ENCODE data around the gene TNFAIP6.

The TNFAIP6 gene

DNA sequence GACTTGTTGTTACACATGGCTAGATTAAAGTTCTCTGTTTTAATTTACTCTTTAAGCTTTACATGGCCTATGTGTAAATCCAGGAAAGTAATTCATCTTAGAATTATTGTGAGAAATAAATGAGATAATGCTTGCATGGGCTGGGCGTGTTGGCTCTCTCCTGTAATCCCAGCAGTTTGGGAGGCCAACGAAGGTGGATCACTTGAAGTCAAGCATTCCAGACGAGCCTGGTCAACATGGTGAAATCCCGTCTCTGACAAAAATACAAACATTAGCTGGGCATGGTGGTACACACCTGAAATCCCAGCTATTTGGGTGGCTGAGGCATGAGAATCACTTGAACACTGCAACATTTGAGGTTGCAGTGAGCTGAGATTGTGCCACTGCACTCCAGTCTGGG is 48.0 kb downstream of the TNFAIP6 start:
- no peaks in the 10 kb centered on the region for H3K4me1 ChIP-seq (ENCODE audit: low read length)
- no peak for DNase-seq
- no peaks in the 10 kb centered on the region for H3K36me3 ChIP-seq (replicated peaks; ENCODE audit: insufficient read depth, low read length)
- H3K9me3 ChIP-seq (replicated peaks; ENCODE audit: insufficient read depth, low read length): no peaks in the 10 kb centered on the region
- no peak overlapping the region; the same call in 1 of the 2 replicates for H3K9ac ChIP-seq (ENCODE audit: low read length)
- no peaks in the 10 kb centered on the region for H3K9me2 ChIP-seq (replicated peaks; ENCODE audit: insufficient read depth, low read length)
- H3K4me2 ChIP-seq (ENCODE audit: low read depth, low read length): no peak overlapping the region
- H4K20me1 ChIP-seq (ENCODE audit: insufficient read depth, low read length): no peaks in the 10 kb centered on the region
- TF ChIP-seq EZH2phosphoT487 (IDR thresholded peaks at IDR 0.05; ENCODE audit: low read length) (no peak), EZH2 (optimal IDR thresholded peaks at IDR 0.05; ENCODE audit: low read depth, low read length) (no peak), CTCF (IDR thresholded peaks at IDR 0.05; ENCODE audit: low read length) (no peak)
- H3K4me3 ChIP-seq (ENCODE audit: low read length): no peak overlapping the region
- no peaks in the 10 kb centered on the region for H3F3A ChIP-seq (ENCODE audit: insufficient read depth, low read length)
- H3K27me3 ChIP-seq (replicated peaks; ENCODE audit: insufficient read depth, low read length): no peaks in the 10 kb centered on the region
- H3K27ac ChIP-seq (ENCODE audit: low read length): no peak overlapping the region
- H3K79me2 ChIP-seq (ENCODE audit: low read length): peaks cover 7% of the 10 kb centered on the region
- no peak overlapping the region for H2AFZ ChIP-seq (ENCODE audit: low read length)

GRCh38 chr2:151407281-151407680 is 49.9 kb downstream of the TNFAIP6 start:
- DNase-seq: no peak
- Histone ChIP-seq H3K9me2 (replicated peaks; ENCODE audit: insufficient read depth, low read length) (no peaks in the 10 kb centered on the region), H3K27me3 (replicated peaks; ENCODE audit: insufficient read depth, low read length) (no peaks in the 10 kb centered on the region), H3K9ac (ENCODE audit: low read length) (no peak overlapping the region), H3K9me3 (replicated peaks; ENCODE audit: insufficient read depth, low read length) (no peaks in the 10 kb centered on the region), H3K36me3 (replicated peaks; ENCODE audit: insufficient read depth, low read length) (no peaks in the 10 kb centered on the region), H3K4me1 (ENCODE audit: low read length) (peaks cover 5% of the 10 kb centered on the region; the same call in 1 of the 2 replicates), H2AFZ (ENCODE audit: low read length) (no peak overlapping the region), H3K79me2 (ENCODE audit: low read length) (peaks cover 26% of the 10 kb centered on the region), H3K4me3 (ENCODE audit: low read length) (no peak overlapping the region), H3K27ac (ENCODE audit: low read length) (no peak overlapping the region), H3F3A (ENCODE audit: insufficient read depth, low read length) (no peaks in the 10 kb centered on the region), H3K4me2 (ENCODE audit: low read depth, low read length) (no peak overlapping the region), H4K20me1 (ENCODE audit: insufficient read depth, low read length) (no peaks in the 10 kb centered on the region)
- TF ChIP-seq EZH2 (optimal IDR thresholded peaks at IDR 0.05; ENCODE audit: low read depth, low read length): no peak
- TF ChIP-seq CTCF (IDR thresholded peaks at IDR 0.05; ENCODE audit: low read length): no peak
- TF ChIP-seq EZH2phosphoT487 (IDR thresholded peaks at IDR 0.05; ENCODE audit: low read length): no peak

DNA sequence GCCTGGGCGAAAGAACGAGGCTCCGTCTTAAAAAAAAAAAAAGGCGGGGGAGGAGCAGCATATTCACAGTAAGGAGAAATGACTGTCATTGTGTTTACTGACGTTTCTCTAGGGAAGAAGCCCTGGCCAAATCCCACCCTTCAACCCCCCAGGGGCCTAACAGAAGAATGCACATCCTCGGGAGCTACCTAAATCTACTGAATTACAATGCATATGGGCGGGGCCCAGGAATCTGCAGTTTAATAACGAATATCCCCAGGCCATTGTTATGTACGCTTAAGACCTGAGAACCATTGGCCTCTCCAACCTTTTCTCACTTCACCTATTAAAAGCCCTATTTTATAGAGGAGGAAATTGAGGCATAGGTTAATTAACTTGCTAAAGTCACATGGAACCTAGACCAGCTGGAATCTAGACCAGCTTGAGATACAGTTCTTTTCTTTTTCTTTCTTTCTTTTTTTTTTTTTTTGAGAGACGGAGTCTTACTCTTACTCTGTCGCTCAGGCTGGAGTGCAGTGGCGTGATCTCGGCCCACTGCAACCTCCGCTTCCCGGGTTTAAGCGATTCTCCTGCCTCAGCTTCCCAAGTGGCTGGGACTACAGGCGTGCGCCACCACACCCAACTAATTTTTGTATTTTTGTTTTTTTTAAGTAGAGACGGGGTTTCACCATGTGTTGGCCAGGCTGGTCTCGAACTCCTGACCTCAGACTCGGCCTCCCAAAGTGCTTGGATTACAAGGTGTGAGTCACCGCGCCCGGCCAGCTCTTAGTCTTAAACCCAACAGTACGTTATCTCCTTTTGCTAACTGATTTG is 51.6 kb downstream of the TNFAIP6 start:
- Histone ChIP-seq H2AFZ (ENCODE audit: low read length) (peak overlapping the region; percentile 67), H3K27me3 (replicated peaks; ENCODE audit: insufficient read depth, low read length) (no peaks in the 10 kb centered on the region), H3K9ac (ENCODE audit: low read length) (no peak overlapping the region; the same call in 1 of the 2 replicates), H4K20me1 (ENCODE audit: insufficient read depth, low read length) (0 out of 2 replicates have a peak, but pooled peaks cover 3% of the 10 kb centered on the region), H3K9me3 (replicated peaks; ENCODE audit: insufficient read depth, low read length) (no peaks in the 10 kb centered on the region), H3K79me2 (ENCODE audit: low read length) (peaks cover 43% of the 10 kb centered on the region), H3K4me1 (ENCODE audit: low read length) (peaks cover 10% of the 10 kb centered on the region; the same call in 1 of the 2 replicates), H3K4me2 (ENCODE audit: low read depth, low read length) (peak overlapping the region; percentile 70), H3F3A (ENCODE audit: insufficient read depth, low read length) (no peaks in the 10 kb centered on the region), H3K4me3 (ENCODE audit: low read length) (peak overlapping the region; percentile 99), H3K27ac (ENCODE audit: low read length) (peak overlapping the region; percentile 84; the same call in 1 of the 2 replicates), H3K36me3 (replicated peaks; ENCODE audit: insufficient read depth, low read length) (peaks cover 7% of the 10 kb centered on the region), H3K9me2 (replicated peaks; ENCODE audit: insufficient read depth, low read length) (no peaks in the 10 kb centered on the region)
- DNase-seq: no peak
- TF ChIP-seq CTCF (IDR thresholded peaks at IDR 0.05; ENCODE audit: low read length) (no peak), EZH2 (optimal IDR thresholded peaks at IDR 0.05; ENCODE audit: low read depth, low read length) (no peak), EZH2phosphoT487 (IDR thresholded peaks at IDR 0.05; ENCODE audit: low read length) (no peak)

All from MM.1S (cell line).